Spinal cord (tissue), 10 donors: Measurements from ENCODE around the gene ATXN1. TPM values are rescaled to one million over a fixed set of nuclear protein-coding genes. Genes with fewer than 3 reads are reported as not detected.
A peak's percentile ranks its signal among the peaks of the same experiment; 100 is the strongest.

Experiments used
- DNase-seq, 6 donors: peaks; one replicate each; pipeline versions ENCODE4 v3.0.0 to v3.0.0-alpha.2; 2013 to 2015; ENCODE audit warnings: low spot score in 6 of 6, low read depth in 4 of 6
- H3K27ac ChIP-seq: one replicate; pipeline ENCODE4 v1.5.1; 2013; ENCODE audit warnings: low read depth, low read length, control low read depth
- H3K27me3 ChIP-seq: one replicate; pipeline ENCODE4 v1.6.1; 2013; ENCODE audit warnings: low read length; ENCODE audit not compliant: control insufficient read depth, insufficient read depth
- H3K36me3 ChIP-seq: one replicate; pipeline ENCODE4 v1.6.1; 2013; ENCODE audit warnings: low read length; ENCODE audit not compliant: control insufficient read depth, insufficient read depth
- H3K4me1 ChIP-seq: one replicate; pipeline ENCODE4 v1.6.1; 2013; ENCODE audit warnings: low read length; ENCODE audit not compliant: control insufficient read depth, insufficient read depth
- H3K4me3 ChIP-seq: one replicate; pipeline ENCODE4 v1.5.1; 2013; ENCODE audit warnings: low read depth, low read length, control low read depth
- H3K9me3 ChIP-seq: one replicate; pipeline ENCODE4 v1.6.1; 2013; ENCODE audit warnings: low read length; ENCODE audit not compliant: control insufficient read depth, insufficient read depth
- WGBS: methylation state at CpG from one replicate; pipeline ENCODE4 v1.1.5; 2013; ENCODE audit warnings: missing lambda C conversion rate; ENCODE audit not compliant: insufficient coverage; 5-methylcytosine and 5-hydroxymethylcytosine counted together
- polyA plus RNA-seq, 2 donors: library from polyadenylated mRNA; unstranded; fragments of 120-200 nt; gene quantifications; one replicate each; pipeline ENCODE4 v1.2.1, GENCODE V29; 2013; ENCODE audit not compliant: insufficient read length in 2 of 2
- total RNA-seq, 2 donors: library from RNA; depleted of rRNA in 1 of 2; stranded (reverse); fragments of 120-200 nt in 1 of 2; fragments of >200 nt in 1 of 2; gene quantifications; one replicate each; pipeline versions ENCODE4 v1.2.3 to v1.2.4, GENCODE V29; 2013 to 2014
- donor health status: healthy.

The ATXN1 gene
- total and polyA plus RNA-seq, 4 donors: 20.2 to 50.1 (median 31.7) TPM

GRCh38 chr6:16441262-16441661 lies 320.0 kb downstream of the ATXN1 start:
- Histone ChIP-seq H3K4me3 (no peak overlapping the region), H3K36me3 (no peaks in the 10 kb centered on the region), H3K27ac (no peak overlapping the region), H3K4me1 (no peaks in the 10 kb centered on the region), H3K9me3 (no peaks in the 10 kb centered on the region), H3K27me3 (no peaks in the 10 kb centered on the region)
- no CpG with 5 or more reads among the region's 2 CpGs for WGBS
- DNase-seq: no peak

- DNase-seq: no peak
- WGBS: 87% methylated on average over 5 of the region's 7 CpGs
- Histone ChIP-seq H3K36me3 (no peaks in the 10 kb centered on the region), H3K4me1 (no peaks in the 10 kb centered on the region), H3K4me3 (no peak overlapping the region), H3K27me3 (no peaks in the 10 kb centered on the region), H3K9me3 (no peaks in the 10 kb centered on the region), H3K27ac (no peak overlapping the region)
These were observed 320.5 kb downstream of the ATXN1 start for GRCh38 chr6:16440636-16441212.

GRCh38 chr6:16438718-16439591 lies 322.3 kb downstream of the ATXN1 start:
- Histone ChIP-seq H3K36me3 (no peaks in the 10 kb centered on the region), H3K27ac (no peak overlapping the region), H3K9me3 (no peaks in the 10 kb centered on the region), H3K4me3 (no peak overlapping the region), H3K27me3 (no peaks in the 10 kb centered on the region), H3K4me1 (no peaks in the 10 kb centered on the region)
- DNase-seq: peak in 1 of 6 donors; percentile 40
- 61% methylated on average over 3 of the region's 14 CpGs for WGBS

GRCh38 chr6:16437984-16438383 lies 323.3 kb downstream of the ATXN1 start:
- no peak for DNase-seq
- WGBS: 87% methylated on average over 3 of the region's 3 CpGs
- Histone ChIP-seq H3K27ac (no peak overlapping the region), H3K4me1 (no peaks in the 10 kb centered on the region), H3K4me3 (no peak overlapping the region), H3K36me3 (no peaks in the 10 kb centered on the region), H3K27me3 (no peaks in the 10 kb centered on the region), H3K9me3 (no peaks in the 10 kb centered on the region)

- Histone ChIP-seq H3K27me3 (no peaks in the 10 kb centered on the region), H3K4me3 (no peak overlapping the region), H3K4me1 (no peaks in the 10 kb centered on the region), H3K27ac (no peak overlapping the region), H3K9me3 (no peaks in the 10 kb centered on the region), H3K36me3 (no peaks in the 10 kb centered on the region)
- DNase-seq: no peak
- 98% methylated on average over 6 of the region's 7 CpGs for WGBS
These were observed 324.2 kb downstream of the ATXN1 start for GRCh38 chr6:16437095-16437494.

- Histone ChIP-seq H3K4me1 (no peaks in the 10 kb centered on the region), H3K36me3 (no peaks in the 10 kb centered on the region), H3K9me3 (no peaks in the 10 kb centered on the region), H3K27me3 (no peaks in the 10 kb centered on the region), H3K4me3 (no peak overlapping the region), H3K27ac (no peak overlapping the region)
- 92% methylated on average over 2 of the region's 2 CpGs for WGBS
- DNase-seq: no peak
These were observed 324.7 kb downstream of the ATXN1 start for GRCh38 chr6:16436550-16436949.

GRCh38 chr6:16434885-16435284 lies 326.4 kb downstream of the ATXN1 start:
- no peaks in the 10 kb centered on the region for H3K4me1 ChIP-seq
- 96% methylated on average over 4 of the region's 4 CpGs for WGBS
- H3K27ac ChIP-seq: no peak overlapping the region
- H3K27me3 ChIP-seq: no peaks in the 10 kb centered on the region
- H3K36me3 ChIP-seq: no peaks in the 10 kb centered on the region
- no peaks in the 10 kb centered on the region for H3K9me3 ChIP-seq
- H3K4me3 ChIP-seq: no peak overlapping the region
- DNase-seq: no peak

- Histone ChIP-seq H3K4me1 (no peaks in the 10 kb centered on the region), H3K9me3 (no peaks in the 10 kb centered on the region), H3K4me3 (no peak overlapping the region), H3K27me3 (no peaks in the 10 kb centered on the region), H3K36me3 (no peaks in the 10 kb centered on the region), H3K27ac (no peak overlapping the region)
- DNase-seq: no peak
- 77% methylated on average over 8 of the region's 11 CpGs for WGBS
These were observed 327.8 kb downstream of the ATXN1 start for GRCh38 chr6:16433338-16433890.

GRCh38 chr6:16432075-16433032 lies 328.9 kb downstream of the ATXN1 start:
- 36% methylated on average over 4 of the region's 6 CpGs for WGBS

More at GRCh38 chr6:16432075-16433032, 328.9 kb downstream of the ATXN1 start:
- Histone ChIP-seq H3K9me3 (no peaks in the 10 kb centered on the region), H3K27me3 (no peaks in the 10 kb centered on the region), H3K27ac (peak overlapping the region; percentile 15), H3K36me3 (no peaks in the 10 kb centered on the region), H3K4me1 (no peaks in the 10 kb centered on the region), H3K4me3 (no peak overlapping the region)
- peak in 2 of 6 donors; percentile 74 to 84 for DNase-seq
